Kidney (tissue), 14 donors: Measurements from ENCODE around the gene ITGB5. TPM values are rescaled to one million over a fixed set of nuclear protein-coding genes. Genes with fewer than 3 reads are reported as not detected.

Experiments
- DNase-seq, 5 donors: peaks; one replicate each; pipeline ENCODE4 v3.0.0-alpha.2; 2013 to 2020
- FAIRE-seq: peaks from 2 replicates; lab custom pipeline; 2012; peaks lifted over from hg19 to GRCh38; lab: Jason Lieb, UNC
- H3K27ac ChIP-seq, 2 donors: one replicate each; pipeline ENCODE4 v1.7.0; 2013; ENCODE audit warnings: low read depth in 2 of 2, low read length in 2 of 2, inconsistent platforms in 1 of 2
- H3K27me3 ChIP-seq: one replicate; pipeline ENCODE4 v1.7.1; 2013; ENCODE audit warnings: low read length, inconsistent platforms; ENCODE audit not compliant: control insufficient read depth, insufficient read depth
- H3K36me3 ChIP-seq, 3 donors: one replicate each; pipeline versions ENCODE4 v1.7.0 to v1.7.1; 2013; ENCODE audit warnings: low read length in 3 of 3, control low read depth in 1 of 3, inconsistent platforms in 1 of 3; ENCODE audit not compliant: insufficient read depth in 3 of 3, control insufficient read depth in 2 of 3
- H3K4me1 ChIP-seq, 3 donors: one replicate each; pipeline versions ENCODE4 v1.7.0 to v1.7.1; 2013; ENCODE audit warnings: low read length in 3 of 3, inconsistent platforms in 1 of 3, low read depth in 1 of 3; ENCODE audit not compliant: control insufficient read depth in 2 of 3, insufficient read depth in 2 of 3
- H3K4me3 ChIP-seq, 3 donors: one replicate each; pipeline versions ENCODE4 v1.7.0 to v1.8.1; 2013; ENCODE audit warnings: low read length in 3 of 3, control low read depth in 1 of 3, inconsistent platforms in 1 of 3
- H3K9ac ChIP-seq, 3 donors: one replicate each; pipeline versions ENCODE4 v1.7.0 to v1.7.1; 2013; ENCODE audit warnings: low read length in 3 of 3, control low read depth in 1 of 3, inconsistent platforms in 1 of 3
- H3K9me3 ChIP-seq, 3 donors: one replicate each; pipeline versions ENCODE4 v1.7.0 to v1.7.1; 2013; ENCODE audit warnings: low read length in 3 of 3, control low read depth in 1 of 3, inconsistent platforms in 1 of 3; ENCODE audit not compliant: control insufficient read depth in 2 of 3, insufficient read depth in 1 of 3
- CTCF ChIP-seq: IDR thresholded peaks from 3 replicates; pipeline ENCODE4 v1.5.1; 2012; ENCODE audit warnings: mild to moderate bottlenecking, moderate library complexity, borderline replicate concordance; ENCODE audit not compliant: insufficient read depth; ENCODE audit errors: extremely low read depth
- intact Hi-C: fragments of 100-400 bp; cut with DNase I; formaldehyde crosslinking; loops from one replicate; pipeline ENCODE4 v1.11.1; 2022
- polyA plus RNA-seq: library from polyadenylated mRNA; stranded (reverse); fragments of 350-450 nt; fragmentation: Illumina TruSeq; extraction: RNeasy Lipid Tissue Mini Kit (QIAGEN cat#74804); gene quantifications from one replicate; pipeline ENCODE4 v1.2.3, GENCODE V29; 2014; ENCODE audit warnings: low read depth, low replicate concordance; ENCODE audit not compliant: insufficient read depth
- total RNA-seq: library from RNA; stranded (reverse); fragmentation: NEBNext Ultra II Directional; extraction: Animal tissue kit (Norgen Biotek cat#: 25700); gene quantifications from one replicate; pipeline ENCODE4 v1.2.1, GENCODE V29; 2021
- donor health status: control.
- donor health status: control.
- donor health status: control.
- donor health status: control.
- donor health status: control.
- donor health status: DM: yes; HTN: yes; CAD: no.
- donor health status: Normal renal cell carcinoma (clear cell type).

Gene ITGB5
- total and polyA plus RNA-seq, 2 donors from 2014 or later, result 115 TPM

DNA sequence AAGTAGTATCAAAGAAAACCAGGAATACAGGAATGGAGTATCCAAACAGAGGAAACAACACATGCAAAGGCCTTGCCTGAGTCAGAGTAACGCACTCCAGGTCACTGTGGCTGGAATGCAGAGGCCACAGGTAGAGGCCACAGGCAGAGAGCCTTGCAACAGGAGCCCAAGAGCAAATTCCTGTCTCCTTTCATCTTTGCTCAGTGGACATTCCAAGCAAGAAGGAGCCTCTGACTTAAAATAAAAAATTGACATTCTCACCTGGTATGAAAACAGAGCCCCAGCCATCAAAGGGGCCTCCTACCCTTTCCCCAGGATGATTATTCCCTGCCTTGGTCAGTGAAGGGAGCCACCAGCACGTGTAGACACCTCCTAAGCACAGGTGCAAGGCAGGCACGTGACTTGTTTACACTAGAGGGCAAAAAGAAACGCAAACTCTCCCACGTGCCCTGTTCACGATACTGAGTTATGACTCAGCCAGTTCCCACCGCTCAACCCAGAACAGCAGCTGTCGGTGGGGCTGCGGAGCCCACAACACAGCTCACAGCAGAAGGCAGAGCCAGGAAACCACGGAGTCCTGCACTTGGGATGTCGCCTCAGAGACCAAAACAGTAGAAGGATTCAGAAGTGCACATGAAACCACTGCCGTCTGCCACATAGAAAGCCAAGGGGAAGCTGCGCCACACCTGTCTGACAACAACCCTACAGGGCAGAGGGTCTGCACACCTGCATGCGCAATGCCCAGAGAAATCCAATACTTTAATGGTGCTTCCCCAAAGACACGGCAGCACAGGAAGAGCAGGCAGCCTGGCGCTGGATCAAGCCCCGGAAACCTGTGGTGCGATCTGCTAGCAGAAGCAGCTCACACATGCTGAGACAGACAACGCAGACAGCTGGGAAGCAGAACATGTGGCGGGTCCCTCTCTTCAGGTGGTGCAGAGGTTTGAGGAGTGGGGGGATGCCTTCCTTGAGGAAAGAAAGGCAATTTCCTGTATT is 52.1 kb downstream of the ITGB5 start:
- Histone ChIP-seq H3K9ac (peak overlapping the region in 1 of 3 donors; percentile 61), H3K9me3 (no peaks in the 10 kb centered on the region), H3K4me3 (peak overlapping the region in 1 of 3 donors; percentile 2), H3K4me1 (peaks cover 0 to 57% (median 48%) of the 10 kb centered on the region in 3 donors), H3K27me3 (no peaks in the 10 kb centered on the region), H3K27ac (peak overlapping the region; percentile 81 to 89), H3K36me3 (peaks cover 0 to 6% (median 2%) of the 10 kb centered on the region in 3 donors)
- no peak for FAIRE-seq
- DNase-seq, result peak; percentile 75 to 85 (median 80)
- no peak for TF ChIP-seq CTCF
- intact Hi-C loops, result no loop called here

DNA sequence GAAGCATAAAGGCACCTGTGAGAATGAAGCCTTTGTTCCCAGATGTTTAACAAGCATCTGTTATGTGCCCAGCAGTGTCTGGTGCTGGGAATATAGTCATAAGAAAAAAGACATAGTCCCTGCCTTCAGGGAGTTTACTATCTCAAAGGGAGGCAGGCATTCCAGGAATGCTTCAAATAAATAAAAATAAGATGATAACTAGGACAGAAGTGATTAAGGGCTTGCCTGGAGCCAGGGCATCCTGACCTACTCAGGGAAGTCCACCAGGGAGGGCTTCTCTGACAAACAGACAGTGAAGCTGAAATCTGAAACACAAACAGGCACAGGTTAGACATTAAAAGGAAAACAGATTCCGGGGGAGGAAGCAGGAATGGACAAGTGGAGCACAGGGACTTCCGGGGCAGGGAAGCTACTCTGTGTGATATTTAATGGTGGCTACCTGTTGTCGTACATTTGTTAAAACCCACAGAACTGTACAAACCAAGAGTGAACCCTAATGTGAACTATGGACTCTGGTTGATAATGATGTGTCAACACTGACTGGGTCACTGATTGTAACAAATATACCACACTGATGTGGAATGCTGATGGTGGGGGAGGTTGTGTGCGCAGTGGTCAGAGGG is 53.3 kb downstream of the ITGB5 start:
- FAIRE-seq (no peak), DNase-seq (peak in 1 of 5 donors; percentile 44)
- Histone ChIP-seq H3K27ac (peak overlapping the region; percentile 66 to 76), H3K4me3 (no peak overlapping the region), H3K4me1 (peaks cover 0 to 47% (median 39%) of the 10 kb centered on the region in 3 donors), H3K27me3 (no peaks in the 10 kb centered on the region), H3K9me3 (no peaks in the 10 kb centered on the region), H3K36me3 (peaks cover 0 to 6% (median 0%) of the 10 kb centered on the region in 3 donors), H3K9ac (peak overlapping the region in 1 of 3 donors; percentile 38)
- TF ChIP-seq CTCF, result no peak
- intact Hi-C loops, result no loop called here

- H3K4me3 ChIP-seq, result no peak overlapping the region
- no peaks in the 10 kb centered on the region for H3K9me3 ChIP-seq
- peaks cover 0 to 6% (median 0%) of the 10 kb centered on the region in 3 donors for H3K36me3 ChIP-seq
- H3K9ac ChIP-seq, result peak overlapping the region in 1 of 3 donors; percentile 38
- FAIRE-seq (no peak), DNase-seq (no peak)
- TF ChIP-seq CTCF, result no peak
- H3K27ac ChIP-seq, result peak overlapping the region; percentile 66 to 76
- no peaks in the 10 kb centered on the region for H3K27me3 ChIP-seq
- H3K4me1 ChIP-seq, result peaks cover 0 to 40% (median 35%) of the 10 kb centered on the region in 3 donors
- intact Hi-C loops, result no loop called here
These were observed 54.1 kb downstream of the ITGB5 start for GRCh38 chr3:124832782-124833709.
